GM19397 (cell line): ENCODE data around the gene POU2AF2.
"Not testable (repeated sequence)": the region's sequence is repeated elsewhere in the genome, so short reads cannot be mapped to it uniquely, and the experiment has no call there.

Experiments used
- ATAC-seq: cut with Tn5 transposase; IDR thresholded peaks from one replicate; pipeline ENCODE4 v1.9.1; 2021; ENCODE audit warnings: mild to moderate bottlenecking, moderate library complexity; ENCODE audit not compliant: unreplicated experiment

The POU2AF2 gene

GRCh38 chr11:111301004-111301841 lies 55.7 kb downstream of the POU2AF2 start:
- ATAC-seq, result no peak

GRCh38 chr11:111301842-111302118 lies 56.3 kb downstream of the POU2AF2 start:
- ATAC-seq, result no peak

- no peak for ATAC-seq
Observed at GRCh38 chr11:111302298-111302697, 56.8 kb downstream of the POU2AF2 start.

- no peak for ATAC-seq
Observed at GRCh38 chr11:111303461-111303860, 57.9 kb downstream of the POU2AF2 start.

GRCh38 chr11:111305162-111305802 lies 59.8 kb downstream of the POU2AF2 start:
- ATAC-seq, result no peak

- ATAC-seq, result no peak
Observed at GRCh38 chr11:111305876-111306275, 60.4 kb downstream of the POU2AF2 start.

GRCh38 chr11:111306321-111306720 lies 60.8 kb downstream of the POU2AF2 start:
- ATAC-seq, result no peak

GRCh38 chr11:111307472-111308108 lies 62.1 kb downstream of the POU2AF2 start:
- no peak for ATAC-seq

- ATAC-seq, result no peak
Observed at GRCh38 chr11:111308140-111308539, 62.6 kb downstream of the POU2AF2 start.

- no peak for ATAC-seq
Observed at GRCh38 chr11:111309215-111309915, 63.8 kb downstream of the POU2AF2 start.

- ATAC-seq, result no peak
Observed at GRCh38 chr11:111310088-111310487, 64.6 kb downstream of the POU2AF2 start.

- no peak for ATAC-seq
Observed at GRCh38 chr11:111310723-111311122, 65.2 kb downstream of the POU2AF2 start.

GRCh38 chr11:111312076-111312475 lies 66.6 kb downstream of the POU2AF2 start:
- ATAC-seq, result no peak

- no peak for ATAC-seq
Observed at GRCh38 chr11:111319296-111319695, 73.8 kb downstream of the POU2AF2 start.

GRCh38 chr11:111320199-111320598 lies 74.7 kb downstream of the POU2AF2 start:
- not testable (repeated sequence) for ATAC-seq

GRCh38 chr11:111320728-111321568 lies 75.4 kb downstream of the POU2AF2 start:
- ATAC-seq, result no peak

- no peak for ATAC-seq
Observed at GRCh38 chr11:111322534-111322933, 77.0 kb downstream of the POU2AF2 start.

GRCh38 chr11:111324277-111324720 lies 78.8 kb downstream of the POU2AF2 start:
- ATAC-seq, result no peak

GRCh38 chr11:111325259-111325658 lies 79.7 kb downstream of the POU2AF2 start:
- no peak for ATAC-seq

GRCh38 chr11:111326824-111327223 lies 81.3 kb downstream of the POU2AF2 start:
- ATAC-seq, result no peak
